AG10803 (cell line): ENCODE results near the gene KCNC1.

Experiments used
- DNase-seq: peaks from one replicate; pipeline ENCODE4 v3.0.0; 2010; ENCODE audit warnings: low read depth
- H3K4me3 ChIP-seq: 2 replicates; pipeline ENCODE4 v1.5.1; 2011; ENCODE audit warnings: mild to moderate bottlenecking, low read length, control low read depth
- TF ChIP-seq, protein P1 (sequence below): conservative IDR thresholded peaks from 2 replicates; pipeline ENCODE4 v1.5.1; 2011; ENCODE audit warnings: mild to moderate bottlenecking, low read length, control low read depth, inconsistent platforms

The KCNC1 gene

DNA sequence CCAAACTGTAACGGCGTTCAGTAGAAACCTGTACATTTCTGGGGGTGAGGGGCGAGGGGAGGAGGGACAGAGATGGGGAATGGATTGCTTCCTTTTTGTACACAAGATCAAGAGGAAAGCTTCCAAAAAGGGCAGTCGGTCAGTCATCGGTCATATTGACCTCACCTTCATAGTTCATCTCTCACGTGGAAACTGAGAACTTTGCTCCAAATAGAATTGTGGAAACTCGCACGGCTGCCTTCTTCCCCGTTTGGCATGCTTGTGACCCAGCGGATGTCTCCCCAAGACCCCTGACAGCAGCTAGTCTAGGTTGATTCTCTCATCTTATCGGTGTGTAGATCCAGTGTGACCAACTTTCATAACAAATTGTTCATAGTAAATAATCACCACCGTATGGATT lies 47.6 kb downstream of the KCNC1 start:
- DNase-seq, result no peak
- H3K4me3 ChIP-seq, result no peak overlapping the region
- TF ChIP-seq, protein P1, sequence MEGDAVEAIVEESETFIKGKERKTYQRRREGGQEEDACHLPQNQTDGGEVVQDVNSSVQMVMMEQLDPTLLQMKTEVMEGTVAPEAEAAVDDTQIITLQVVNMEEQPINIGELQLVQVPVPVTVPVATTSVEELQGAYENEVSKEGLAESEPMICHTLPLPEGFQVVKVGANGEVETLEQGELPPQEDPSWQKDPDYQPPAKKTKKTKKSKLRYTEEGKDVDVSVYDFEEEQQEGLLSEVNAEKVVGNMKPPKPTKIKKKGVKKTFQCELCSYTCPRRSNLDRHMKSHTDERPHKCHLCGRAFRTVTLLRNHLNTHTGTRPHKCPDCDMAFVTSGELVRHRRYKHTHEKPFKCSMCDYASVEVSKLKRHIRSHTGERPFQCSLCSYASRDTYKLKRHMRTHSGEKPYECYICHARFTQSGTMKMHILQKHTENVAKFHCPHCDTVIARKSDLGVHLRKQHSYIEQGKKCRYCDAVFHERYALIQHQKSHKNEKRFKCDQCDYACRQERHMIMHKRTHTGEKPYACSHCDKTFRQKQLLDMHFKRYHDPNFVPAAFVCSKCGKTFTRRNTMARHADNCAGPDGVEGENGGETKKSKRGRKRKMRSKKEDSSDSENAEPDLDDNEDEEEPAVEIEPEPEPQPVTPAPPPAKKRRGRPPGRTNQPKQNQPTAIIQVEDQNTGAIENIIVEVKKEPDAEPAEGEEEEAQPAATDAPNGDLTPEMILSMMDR, result no peak

DNA sequence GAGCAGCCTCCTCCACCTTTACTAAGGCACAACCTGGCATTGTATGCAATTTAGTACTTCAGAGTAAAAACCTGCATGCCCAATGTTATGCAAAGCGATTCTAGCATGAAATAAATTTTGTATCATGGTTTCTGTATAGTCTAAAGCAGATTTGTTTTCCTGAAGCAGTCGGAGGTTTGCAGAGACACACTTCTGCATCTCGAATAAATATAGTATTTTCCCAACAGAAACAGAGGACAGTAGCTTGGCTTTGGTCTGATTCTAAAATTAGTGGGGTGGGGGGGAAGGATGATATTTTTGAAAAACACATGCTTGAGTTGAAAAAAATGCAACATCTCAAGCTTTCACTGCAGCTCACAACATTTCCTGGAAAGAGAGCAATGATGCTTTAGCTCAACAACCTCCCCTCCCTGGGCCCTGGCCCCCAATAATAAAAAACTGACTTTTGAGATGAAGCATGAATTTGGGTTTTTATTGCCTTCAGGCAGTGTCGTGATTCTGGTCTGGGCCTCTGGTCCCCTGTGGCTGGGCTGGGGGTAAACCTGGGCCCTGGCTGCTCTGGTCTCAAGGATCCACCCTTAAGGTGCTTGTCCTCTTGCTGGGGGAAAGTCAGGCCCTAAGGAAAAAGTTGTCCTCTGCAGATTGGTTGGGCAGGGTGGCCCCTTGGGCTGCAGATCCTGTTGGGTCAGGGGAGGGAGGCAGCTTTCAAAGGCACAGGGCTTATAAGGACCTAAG lies 48.2 kb downstream of the KCNC1 start:
- H3K4me3 ChIP-seq, result no peak overlapping the region
- TF ChIP-seq, protein P1, result no peak
- DNase-seq, result no peak

DNA sequence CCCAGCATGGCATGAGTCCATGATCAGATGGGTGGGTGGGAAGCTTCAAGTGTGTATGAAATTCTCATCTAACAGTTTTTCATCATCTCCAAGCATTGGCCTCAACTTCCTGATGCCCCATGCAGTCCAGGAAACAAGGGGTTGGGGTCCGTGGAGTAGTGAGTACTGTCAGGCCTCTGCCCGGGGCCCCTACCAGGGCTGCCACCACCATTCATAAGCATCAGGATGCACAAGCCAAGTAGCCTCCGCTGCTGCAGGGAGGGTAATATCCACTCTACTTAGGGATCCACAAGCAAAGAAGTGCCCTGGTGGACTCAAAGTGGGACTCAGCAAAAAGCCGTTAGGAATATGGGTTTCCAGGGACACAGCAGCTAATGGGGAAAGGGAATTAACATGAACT lies 49.3 kb downstream of the KCNC1 start:
- no peak for DNase-seq
- TF ChIP-seq, protein P1, result no peak
- H3K4me3 ChIP-seq, result no peak overlapping the region

DNA sequence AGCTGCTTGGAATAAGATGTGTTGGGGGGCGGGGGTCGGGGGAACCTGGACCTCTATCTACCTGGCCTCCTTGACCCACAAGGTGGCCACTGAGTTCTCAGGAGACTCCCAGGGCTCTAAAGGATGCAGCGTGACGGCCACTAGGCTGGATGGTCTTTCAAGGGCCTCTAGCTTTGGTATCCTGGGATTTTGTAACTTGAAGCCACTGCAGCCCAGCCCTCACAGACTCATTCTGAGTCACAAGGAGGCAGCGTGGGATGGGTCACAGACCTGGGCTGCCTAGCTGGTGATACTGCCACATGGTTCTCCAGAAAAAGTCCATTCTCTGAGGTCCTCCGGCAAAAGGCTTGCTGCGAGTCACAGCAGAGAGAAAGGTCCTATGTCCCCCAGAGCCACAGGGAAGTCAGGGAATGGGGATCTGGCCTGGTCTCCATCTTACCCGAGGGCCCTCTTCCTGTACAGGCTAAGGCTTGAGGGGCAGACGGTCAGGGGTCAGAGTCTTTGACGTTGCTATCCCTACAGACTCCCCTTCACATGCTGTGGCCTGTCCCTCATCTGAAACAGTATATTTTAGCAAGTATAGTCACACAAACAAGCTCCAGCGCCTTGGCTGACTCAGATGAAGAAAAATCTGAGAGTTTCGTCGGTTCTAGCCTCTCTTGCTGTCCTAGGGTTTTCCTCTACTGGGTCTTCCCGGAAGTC lies 52.4 kb downstream of the KCNC1 start:
- H3K4me3 ChIP-seq, result no peak overlapping the region
- peak; percentile 47 for DNase-seq

DNA sequence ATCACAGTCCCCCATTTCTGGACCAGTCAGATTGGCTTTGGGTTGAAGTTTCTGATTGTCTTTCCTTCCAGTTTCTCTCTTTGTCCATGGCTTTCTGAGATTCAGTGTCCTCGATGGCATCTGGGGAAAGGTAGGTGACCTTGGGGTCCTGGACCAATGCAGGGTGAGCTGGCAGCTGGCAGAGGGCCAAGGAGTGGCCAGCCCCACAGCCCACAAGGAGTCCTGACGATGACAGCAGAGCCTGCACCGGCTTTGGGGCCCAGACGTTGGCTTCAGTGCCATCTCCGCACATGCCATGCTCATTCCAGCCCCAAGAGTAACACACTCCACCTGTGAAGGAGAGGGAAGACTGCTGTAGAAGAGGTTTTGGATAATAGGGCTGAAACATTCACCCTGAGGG lies 53.5 kb downstream of the KCNC1 start:
- DNase-seq, result no peak
- TF ChIP-seq, protein P1, result no peak

More for the DNA sequence above, 52.4 kb downstream of the KCNC1 start:
- TF ChIP-seq, protein P1, result no peak

DNA sequence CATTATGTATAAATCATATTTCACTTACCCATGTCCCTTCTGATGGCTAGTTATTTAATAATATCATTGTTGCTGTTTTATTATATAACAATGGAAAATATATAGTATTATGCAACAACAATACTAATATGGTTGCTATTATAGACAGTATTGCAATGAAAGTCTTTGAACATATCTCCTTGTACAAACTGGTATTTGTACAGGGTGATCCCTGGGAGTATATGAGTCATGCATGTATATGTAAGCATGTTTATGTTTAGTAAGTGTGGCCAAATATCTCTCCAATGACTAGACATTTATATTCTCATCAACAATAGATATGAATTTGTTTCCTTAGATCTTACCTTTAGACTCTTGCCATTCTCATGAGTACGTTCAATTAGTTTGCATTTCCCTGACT lies 55.9 kb downstream of the KCNC1 start:
- TF ChIP-seq, protein P1, result no peak
- no peak overlapping the region for H3K4me3 ChIP-seq
- DNase-seq, result peak; percentile 9

More for the DNA sequence above, 53.5 kb downstream of the KCNC1 start:
- no peak overlapping the region for H3K4me3 ChIP-seq

DNA sequence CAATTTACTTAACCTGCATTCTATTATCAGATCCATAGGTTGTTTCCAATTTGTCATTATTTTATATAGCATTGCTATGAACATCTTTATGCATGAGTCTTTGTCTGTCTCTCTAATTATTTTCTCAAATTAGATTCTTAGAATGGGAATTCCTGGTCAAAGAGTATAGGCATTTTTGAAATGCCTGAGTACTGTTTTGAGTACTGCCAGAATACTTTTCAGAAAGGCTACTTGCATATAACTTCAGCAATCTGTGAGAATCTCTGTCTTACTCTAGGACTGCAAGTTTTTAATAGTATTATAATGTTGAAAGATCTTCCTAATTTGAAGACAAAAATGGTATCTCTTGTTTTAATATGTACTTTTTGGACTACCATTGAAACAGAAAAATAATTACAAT lies 56.6 kb downstream of the KCNC1 start:
- peak; percentile 12 for DNase-seq
- TF ChIP-seq, protein P1, result no peak
- H3K4me3 ChIP-seq, result no peak overlapping the region
